ENCODE results near the gene BCL6. TPM values are rescaled to one million over a fixed set of nuclear protein-coding genes. Genes with fewer than 3 reads are reported as not detected.
A peak's percentile ranks its signal among the peaks of the same experiment; 100 is the strongest.

The BCL6 gene
- total and polyA plus RNA-seq, 2 experiments from 2014 or later: 2.6 to 5.9 TPM

- TF ChIP-seq ZNF462 (CRISPR knock-in tag; IDR thresholded peaks at IDR 0.05) (no peak), JUNB (IDR thresholded peaks at IDR 0.05; ENCODE audit: unreplicated experiment) (no peak), NANOG (IDR thresholded peaks at IDR 0.05; ENCODE audit: borderline replicate concordance) (no peak), EZH2 (IDR thresholded peaks at IDR 0.05; ENCODE audit: low read depth, unreplicated experiment) (no peak)
These were observed 8.8 kb downstream of the BCL6 start (continued) for GRCh38 chr3:187736418-187736871.

- Mint-ChIP-seq H3K27ac (no peak overlapping the region), H3K4me3 (peak overlapping the region; percentile 81; the same call in 2 of the 3 replicates), H3K27me3 (ENCODE audit: insufficient read depth, low read depth, poor library complexity) (peaks cover 24% of the 10 kb centered on the region), H3K36me3 (ENCODE audit: low read depth) (peaks cover 4% of the 10 kb centered on the region; the same call in 1 of the 3 replicates), H3K4me1 (peaks cover 28% of the 10 kb centered on the region), H3K9me3 (no peaks in the 10 kb centered on the region)
- ATAC-seq (no peak), DNase-seq (ENCODE audit: low spot score) (no peak)
- Histone ChIP-seq H3K9me2 (ENCODE audit: insufficient read depth) (no peaks in the 10 kb centered on the region), H3K4me1 (ENCODE audit: insufficient read depth) (peaks cover 21% of the 10 kb centered on the region), H3K4me2 (peak overlapping the region; percentile 87), H3K4me3 (no peak overlapping the region; the same call in 1 of the 2 replicates), H3K36me3 (ENCODE audit: insufficient read depth) (no peaks in the 10 kb centered on the region), H3K27me3 (ENCODE audit: insufficient read depth) (peaks cover 33% of the 10 kb centered on the region), H2AFZ (no peak overlapping the region), H4K20me1 (replicated peaks; ENCODE audit: insufficient read depth) (no peaks in the 10 kb centered on the region), H3F3A (replicated peaks; ENCODE audit: low read depth) (no peaks in the 10 kb centered on the region; the same call in 1 of the 2 replicates), H3K27ac (ENCODE audit: low read depth) (no peak overlapping the region), H3K79me2 (replicated peaks; ENCODE audit: insufficient read depth) (no peaks in the 10 kb centered on the region)
- TF ChIP-seq CTCF (conservative IDR thresholded peaks at IDR 0.05; ENCODE audit: low read depth in 2 of 2): no peak
- no peak for TF ChIP-seq EZH2phosphoT487 (IDR thresholded peaks at IDR 0.05; ENCODE audit: unreplicated experiment)
- no peak for TF ChIP-seq POLR2AphosphoS5 (IDR thresholded peaks at IDR 0.05; ENCODE audit: low read depth)
- no peak for TF ChIP-seq ZNF462 (CRISPR knock-in tag; IDR thresholded peaks at IDR 0.05)
- TF ChIP-seq EZH2 (IDR thresholded peaks at IDR 0.05; ENCODE audit: low read depth, unreplicated experiment): no peak
These were observed 9.4 kb downstream of the BCL6 start for GRCh38 chr3:187735837-187736236.
